Measurements from ENCODE around the gene SPTA1.

- TF ChIP-seq CTCF (optimal IDR thresholded peaks at IDR 0.05 in 1 of 3, IDR thresholded peaks at IDR 0.05 in 1 of 3, conservative IDR thresholded peaks at IDR 0.05 in 1 of 3; ENCODE audit: extremely low read depth in 1 of 3, insufficient read depth in 2 of 3, low read length in 3 of 3): no peak
- TF ChIP-seq EZH2 (IDR thresholded peaks at IDR 0.05; ENCODE audit: low read length): no peak
These were observed 3.4 kb upstream of the SPTA1 start for GRCh38 chr1:158689875-158690274.
